Suprapubic skin (tissue), 4 donors: ENCODE results near the gene RFC2. TPM values are rescaled to one million over a fixed set of nuclear protein-coding genes. Genes with fewer than 3 reads are reported as not detected.

ENCODE experiments used
- DNase-seq, 2 donors: peaks; one replicate each; pipeline ENCODE4 v3.0.0-alpha.2; 2019; ENCODE audit warnings: low spot score in 2 of 2
- H3K27ac ChIP-seq: fragments of 200-600 bp; sonication (generic); one replicate; pipeline ENCODE4 v1.5.1; 2019
- H3K27me3 ChIP-seq: fragments of 200-600 bp; sonication (generic); one replicate; pipeline ENCODE4 v1.5.1; 2019
- H3K36me3 ChIP-seq: fragments of 200-600 bp; sonication (generic); one replicate; pipeline ENCODE4 v1.5.1; 2019
- H3K4me1 ChIP-seq: fragments of 200-600 bp; sonication (generic); one replicate; pipeline ENCODE4 v1.5.1; 2019
- H3K4me3 ChIP-seq: fragments of 200-600 bp; sonication (generic); one replicate; pipeline ENCODE4 v1.5.1; 2019; ENCODE audit warnings: mild to moderate bottlenecking
- H3K9me3 ChIP-seq: fragments of 200-600 bp; sonication (generic); one replicate; pipeline ENCODE4 v1.5.1; 2019
- CTCF ChIP-seq, 2 donors: fragments of 200-600 bp in 1 of 2; fragments of 450-650 bp in 1 of 2; sonication (generic) in 1 of 2; IDR thresholded peaks; one replicate each; pipeline ENCODE4 v1.5.1; 2016 to 2019; ENCODE audit warnings: antibody characterized with exemption in 2 of 2, mild to moderate bottlenecking in 1 of 2, moderate library complexity in 1 of 2
- EP300 ChIP-seq: sonication (generic); formaldehyde crosslinking; IDR thresholded peaks from one replicate; pipeline ENCODE4 v1.6.1; 2017; ENCODE audit warnings: antibody characterized with exemption
- POLR2A ChIP-seq, 2 donors: fragments of 450-650 bp; IDR thresholded peaks; one replicate each; pipeline ENCODE4 v1.6.1; 2017; ENCODE audit warnings: antibody characterized with exemption in 2 of 2, mild to moderate bottlenecking in 2 of 2, moderate library complexity in 2 of 2
- POLR2AphosphoS5 ChIP-seq, 3 donors: sonication (generic); formaldehyde crosslinking; IDR thresholded peaks; one replicate each; pipeline ENCODE4 v1.6.1; 2017; ENCODE audit warnings: antibody characterized with exemption in 3 of 3
- WGBS: methylation state at CpG from one replicate; pipeline ENCODE4 v1.1.5; 2018; 5-methylcytosine and 5-hydroxymethylcytosine counted together
- total RNA-seq, 4 donors: library from RNA; depleted of rRNA; stranded (reverse); fragments of >200 nt; gene quantifications; one replicate each; pipeline ENCODE4 v1.1.0, GENCODE V29; 2016

RFC2 gene
- total RNA-seq, 4 donors from 2014 or later, result 15.0 to 17.2 (median 16.4) TPM

GRCh38 chr7:74224511-74224832, 29.7 kb downstream of the RFC2 start:
- H3K9me3 ChIP-seq, result no peaks in the 10 kb centered on the region
- peaks cover 27% of the 10 kb centered on the region for H3K36me3 ChIP-seq
- no peak overlapping the region for H3K27ac ChIP-seq
- peaks cover 2% of the 10 kb centered on the region for H3K4me1 ChIP-seq
- WGBS, result 90% methylated on average over 12 of the region's 12 CpGs
- DNase-seq, result no peak
- H3K4me3 ChIP-seq, result no peak overlapping the region
- TF ChIP-seq CTCF (IDR thresholded peaks at IDR 0.05), result no peak
- TF ChIP-seq POLR2A (IDR thresholded peaks at IDR 0.05), result no peak
- TF ChIP-seq EP300, result no peak
- TF ChIP-seq POLR2AphosphoS5 (IDR thresholded peaks at IDR 0.05), result no peak
- H3K27me3 ChIP-seq, result no peaks in the 10 kb centered on the region

- Histone ChIP-seq H3K27ac (no peak overlapping the region), H3K36me3 (peaks cover 21% of the 10 kb centered on the region), H3K4me3 (no peak overlapping the region), H3K9me3 (no peaks in the 10 kb centered on the region), H3K27me3 (no peaks in the 10 kb centered on the region), H3K4me1 (peaks cover 2% of the 10 kb centered on the region)
- DNase-seq, result no peak
- TF ChIP-seq POLR2A (IDR thresholded peaks at IDR 0.05), result no peak
- no peak for TF ChIP-seq EP300
- TF ChIP-seq CTCF (IDR thresholded peaks at IDR 0.05), result no peak
- no peak for TF ChIP-seq POLR2AphosphoS5 (IDR thresholded peaks at IDR 0.05)
- 48% methylated on average over 11 of the region's 18 CpGs for WGBS
Observed at GRCh38 chr7:74223711-74224510, 30.3 kb downstream of the RFC2 start.

- Histone ChIP-seq H3K27ac (no peak overlapping the region), H3K36me3 (peaks cover 18% of the 10 kb centered on the region), H3K4me1 (peaks cover 2% of the 10 kb centered on the region), H3K9me3 (no peaks in the 10 kb centered on the region), H3K27me3 (no peaks in the 10 kb centered on the region), H3K4me3 (no peak overlapping the region)
- no peak for TF ChIP-seq POLR2A (IDR thresholded peaks at IDR 0.05)
- no peak for TF ChIP-seq POLR2AphosphoS5 (IDR thresholded peaks at IDR 0.05)
- TF ChIP-seq CTCF (IDR thresholded peaks at IDR 0.05), result no peak
- TF ChIP-seq EP300, result no peak
- 73% methylated on average over 14 of the region's 17 CpGs for WGBS
- no peak for DNase-seq
Observed at GRCh38 chr7:74222851-74223710, 31.1 kb downstream of the RFC2 start.

- WGBS, result 81% methylated on average over 11 of the region's 11 CpGs
- peaks cover 2% of the 10 kb centered on the region for H3K4me1 ChIP-seq
- no peak overlapping the region for H3K4me3 ChIP-seq
- H3K27ac ChIP-seq, result no peak overlapping the region
- no peaks in the 10 kb centered on the region for H3K27me3 ChIP-seq
- peaks cover 15% of the 10 kb centered on the region for H3K36me3 ChIP-seq
- DNase-seq, result no peak
- no peaks in the 10 kb centered on the region for H3K9me3 ChIP-seq
- TF ChIP-seq CTCF (IDR thresholded peaks at IDR 0.05) (no peak), POLR2AphosphoS5 (IDR thresholded peaks at IDR 0.05) (no peak), EP300 (no peak), POLR2A (IDR thresholded peaks at IDR 0.05) (no peak)
Observed at GRCh38 chr7:74221713-74222112, 32.5 kb downstream of the RFC2 start.

DNA sequence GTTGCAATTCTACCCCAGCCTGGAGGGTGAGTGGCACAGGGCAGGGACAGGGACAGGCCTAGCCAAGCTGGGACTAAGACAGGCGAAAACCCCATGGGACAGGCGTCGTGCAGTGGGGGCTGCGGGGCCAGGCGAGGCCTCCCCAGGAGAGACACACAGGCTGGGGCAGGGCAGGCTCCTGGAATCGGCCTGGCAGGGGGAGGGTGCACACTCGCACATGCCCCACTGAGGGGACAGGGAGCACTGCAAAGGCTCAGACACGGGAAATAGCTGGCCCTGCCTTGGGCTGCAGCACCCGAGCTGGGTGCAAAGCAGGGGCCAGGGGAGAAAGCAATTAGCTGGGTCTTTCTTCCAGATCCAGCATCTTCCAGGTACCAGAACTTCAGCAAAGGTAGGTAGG, 34.0 kb downstream of the RFC2 start:
- H3K4me3 ChIP-seq, result no peak overlapping the region
- 48% methylated on average over 3 of the region's 9 CpGs for WGBS
- H3K27me3 ChIP-seq, result no peaks in the 10 kb centered on the region

More for the DNA sequence above, 34.0 kb downstream of the RFC2 start:
- no peak overlapping the region for H3K27ac ChIP-seq
- peaks cover 5% of the 10 kb centered on the region for H3K36me3 ChIP-seq
- no peak for DNase-seq
- no peak for TF ChIP-seq POLR2AphosphoS5 (IDR thresholded peaks at IDR 0.05)
- no peak for TF ChIP-seq EP300
- no peak for TF ChIP-seq POLR2A (IDR thresholded peaks at IDR 0.05)
- H3K4me1 ChIP-seq, result peaks cover 2% of the 10 kb centered on the region
- no peaks in the 10 kb centered on the region for H3K9me3 ChIP-seq
